GM12891 (cell line): ENCODE measurements around the gene PCDHA12.
"Not testable (repeated sequence)": the region's sequence is repeated elsewhere in the genome, so short reads cannot be mapped to it uniquely, and the experiment has no call there.

Experiments used
- POLR2A ChIP-seq: IDR thresholded peaks from 2 replicates; pipeline ENCODE4 v1.6.1; 2011; ENCODE audit warnings: low read depth, low read length, control low read depth
- POLR2AphosphoS5 ChIP-seq: IDR thresholded peaks from 2 replicates; pipeline ENCODE4 v1.6.1; 2011; ENCODE audit warnings: low read depth, low read length, control low read depth
- SPI1 ChIP-seq: IDR thresholded peaks from 2 replicates; pipeline ENCODE4 v1.6.1; 2011; ENCODE audit warnings: low read depth, low read length, control low read depth

DNA sequence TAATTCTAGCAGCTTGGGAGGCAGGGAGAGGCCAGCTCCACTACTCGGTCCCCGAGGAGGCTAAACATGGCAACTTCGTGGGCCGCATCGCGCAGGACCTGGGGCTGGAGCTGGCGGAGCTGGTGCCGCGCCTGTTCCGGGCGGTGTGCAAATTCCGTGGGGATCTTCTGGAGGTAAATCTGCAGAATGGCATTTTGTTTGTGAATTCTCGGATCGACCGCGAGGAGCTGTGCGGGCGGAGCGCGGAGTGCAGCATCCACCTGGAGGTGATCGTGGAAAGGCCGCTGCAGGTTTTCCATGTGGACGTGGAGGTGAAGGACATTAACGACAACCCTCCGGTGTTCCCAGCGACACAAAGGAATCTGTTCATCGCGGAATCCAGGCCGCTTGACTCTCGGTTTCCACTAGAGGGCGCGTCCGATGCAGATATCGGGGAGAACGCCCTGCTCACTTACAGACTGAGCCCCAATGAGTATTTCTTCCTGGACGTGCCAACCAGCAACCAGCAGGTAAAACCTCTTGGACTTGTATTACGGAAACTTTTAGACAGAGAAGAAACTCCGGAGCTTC lies 40.6 kb upstream of the PCDHA12 start:
- not testable (repeated sequence) for TF ChIP-seq POLR2A, SPI1, POLR2AphosphoS5
